G401.6 (cell line): ENCODE data around the gene P2RY4.
A peak's percentile ranks its signal among the peaks of the same experiment; 100 is the strongest.
"Not testable (repeated sequence)": the region's sequence is repeated elsewhere in the genome, so short reads cannot be mapped to it uniquely, and the experiment has no call there.

Experiments used
- FAIRE-seq: peaks from 2 replicates; lab custom pipeline; 2012; peaks lifted over from hg19 to GRCh38; lab: Jason Lieb, UNC

The P2RY4 gene

DNA sequence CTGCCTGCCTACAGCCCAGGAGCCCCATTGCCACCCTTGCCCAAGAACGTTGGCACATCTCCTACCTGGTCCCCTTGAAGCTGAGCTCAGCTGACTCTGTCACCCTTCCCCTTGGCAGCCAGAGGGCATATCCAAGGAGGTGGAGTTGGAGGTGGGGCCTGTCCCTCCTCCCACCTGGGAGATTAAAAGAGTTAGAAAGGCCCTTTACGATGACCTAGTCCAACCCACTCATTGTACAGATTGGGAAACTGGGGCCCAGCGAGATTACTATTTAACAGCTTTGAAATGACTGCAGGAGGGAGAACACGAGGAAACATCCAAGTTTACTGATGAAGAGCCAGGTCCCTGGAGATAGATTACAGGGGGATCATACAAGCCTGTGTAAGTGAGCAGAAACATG is at the start of gene P2RY4:
Gene P2RY4, minus strand, starts transcription at position 101 of the 400 bp plus-strand sequence. CDS start 580 bp downstream, outside the sequence.
- FAIRE-seq = no peak

DNA sequence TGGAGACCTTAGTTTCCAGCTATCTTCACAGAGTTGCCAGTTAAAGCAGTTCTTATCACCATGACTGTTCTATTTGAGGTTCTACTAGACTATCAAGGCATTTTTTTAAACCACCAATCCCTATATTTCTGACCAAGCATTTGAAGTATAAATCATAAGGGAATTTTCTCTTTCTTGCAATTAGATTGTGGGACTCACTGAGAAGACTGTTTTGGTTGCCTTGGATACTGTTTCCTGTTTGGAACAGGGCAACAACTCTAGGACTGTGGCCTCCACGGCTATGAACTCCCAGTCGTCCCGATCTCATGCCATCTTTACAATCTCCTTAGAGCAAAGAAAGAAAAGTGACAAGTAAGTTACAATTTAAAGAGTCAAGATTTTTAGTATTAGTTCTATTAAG is 41.7 kb upstream of the P2RY4 start:
- no peak for FAIRE-seq

DNA sequence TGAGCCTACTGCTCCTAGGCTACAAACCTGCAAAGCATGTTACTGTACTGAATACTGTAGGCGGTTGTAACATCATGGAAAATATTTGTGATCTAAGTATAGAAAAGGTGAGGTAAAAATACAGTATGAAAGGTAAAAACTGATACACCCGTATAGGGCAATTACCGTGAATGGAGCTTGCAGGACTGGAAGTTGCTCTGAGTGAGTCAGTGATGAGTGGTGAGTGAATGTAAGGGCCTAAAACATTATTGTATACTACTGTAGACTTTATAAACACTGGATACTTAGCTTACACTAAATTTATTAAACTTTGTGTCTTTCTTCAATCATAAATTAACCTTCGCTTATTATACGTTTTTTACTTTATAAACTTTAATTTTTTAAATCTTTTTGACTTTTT is 33.6 kb upstream of the P2RY4 start:
- FAIRE-seq = no peak

DNA sequence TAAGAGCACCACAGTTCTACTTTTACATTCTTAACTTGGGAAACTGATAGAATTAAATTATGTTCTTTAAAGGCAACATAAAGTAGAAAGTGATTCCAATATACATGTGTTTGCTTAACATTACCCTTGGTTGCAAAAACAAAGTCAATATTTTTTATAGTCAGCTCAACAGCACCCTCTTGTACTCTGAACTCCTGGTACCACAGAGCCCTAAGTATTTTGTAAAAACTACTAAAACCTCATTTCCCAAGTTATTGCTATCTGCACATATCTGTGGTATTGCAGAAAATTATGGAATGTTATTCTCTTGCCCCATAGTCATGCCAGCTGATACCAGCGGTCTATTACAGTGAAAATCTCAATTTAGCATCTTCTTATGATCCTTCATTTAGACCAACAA is 32.8 kb upstream of the P2RY4 start:
- no peak for FAIRE-seq

DNA sequence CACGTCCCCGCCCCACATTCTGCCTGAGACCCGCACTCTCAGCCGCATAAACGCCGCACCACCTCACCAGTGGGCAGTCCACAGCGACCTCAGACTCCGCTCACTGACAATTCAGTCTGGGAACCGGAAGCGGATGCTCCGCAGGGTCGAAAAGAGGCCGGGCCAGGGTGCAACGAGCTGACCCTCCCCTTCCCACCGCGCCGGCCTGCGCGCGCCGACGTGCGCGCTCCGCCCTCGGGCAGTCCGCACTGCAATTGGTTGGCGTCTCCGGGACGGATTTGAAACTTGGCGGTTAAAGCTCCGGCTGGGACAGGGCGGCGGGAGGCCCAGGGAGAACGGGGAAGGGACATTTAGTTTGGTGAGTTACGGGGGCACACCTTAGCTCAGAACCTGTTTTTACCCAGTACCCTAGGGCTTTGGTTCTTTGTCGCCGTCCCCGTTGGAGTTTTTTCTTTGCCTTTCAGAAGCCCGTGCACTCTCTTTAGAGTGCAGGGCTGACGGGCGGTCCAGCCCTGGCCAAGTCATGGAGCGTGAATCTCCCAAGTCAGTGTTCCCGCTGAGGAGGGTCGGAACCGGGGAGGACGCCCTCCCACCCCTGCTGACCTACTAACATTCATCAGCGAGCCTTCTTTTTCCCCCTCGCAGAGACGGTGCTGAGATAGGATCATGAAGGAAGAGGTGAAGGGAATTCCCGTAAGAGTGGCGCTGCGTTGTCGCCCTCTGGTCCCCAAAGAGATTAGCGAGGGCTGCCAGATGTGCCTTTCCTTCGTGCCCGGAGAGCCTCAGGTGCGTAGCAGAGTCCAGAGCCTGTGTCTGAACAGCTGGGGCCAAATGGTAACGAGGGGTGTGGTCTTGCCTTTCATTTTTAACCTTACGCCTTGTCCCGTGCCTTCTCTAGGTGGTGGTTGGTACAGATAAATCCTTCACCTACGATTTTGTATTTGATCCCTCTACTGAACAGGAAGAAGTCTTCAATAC is 30.1 kb upstream of the P2RY4 start, which contains the start of the genes KIF4A and PDZD11:
Gene KIF4A, plus strand, starts transcription at position 312 of the 978 bp plus-strand sequence. Its CDS starts 355 bp downstream, at position 667.
Gene PDZD11, minus strand, starts transcription at position 135 of the 978 bp plus-strand sequence. CDS start 586 bp downstream, outside the sequence.
- peak; percentile 91 for FAIRE-seq

DNA sequence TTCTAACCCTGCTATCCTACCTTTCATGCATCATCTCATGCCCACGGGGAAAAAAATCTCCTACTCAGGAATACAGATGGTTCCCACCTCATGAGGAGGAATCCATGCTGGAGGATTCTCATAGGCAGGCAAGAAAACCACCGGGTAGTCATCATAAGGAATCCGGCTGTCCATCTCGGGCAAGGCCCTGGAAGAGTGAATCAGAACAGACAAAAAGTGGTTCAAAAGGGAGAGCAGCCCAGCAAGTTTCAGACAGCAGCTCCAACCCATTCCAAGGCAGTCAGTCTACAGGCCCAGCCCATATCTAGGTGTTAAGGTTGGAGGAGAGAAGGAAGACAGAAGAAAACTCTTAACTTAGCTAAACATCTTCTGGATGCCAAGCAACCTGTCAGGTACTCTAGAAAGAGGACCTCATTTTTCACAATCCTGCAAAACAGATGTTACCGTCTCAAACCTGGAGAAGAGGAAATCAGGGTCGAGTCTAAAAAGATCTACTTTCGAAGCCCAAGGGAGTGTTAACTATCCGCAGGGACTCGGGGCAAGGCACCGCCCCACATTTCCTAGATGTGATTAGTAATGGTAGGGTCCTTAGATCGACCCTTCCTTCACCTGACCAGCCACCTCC is 29.3 kb upstream of the P2RY4 start:
- no peak for FAIRE-seq

DNA sequence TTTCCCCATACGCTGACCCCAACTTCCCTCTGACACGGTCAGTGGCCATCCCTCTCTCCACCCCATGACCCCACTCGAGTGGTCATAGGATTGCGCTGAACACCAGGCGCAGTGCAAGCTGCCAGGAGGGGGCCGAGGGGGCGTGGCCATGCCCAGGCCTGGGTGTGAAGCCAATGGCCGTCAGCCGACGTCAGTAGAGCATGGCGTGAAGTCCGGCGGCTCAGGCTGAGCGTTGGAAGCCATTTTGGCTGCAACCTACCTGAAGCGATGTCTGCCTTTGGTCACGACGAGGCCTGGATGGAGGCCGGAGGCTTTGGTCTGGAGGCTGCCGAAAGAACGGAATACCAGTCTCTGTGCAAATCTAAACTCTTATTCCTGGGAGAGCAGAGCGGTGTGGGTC is 21.9 kb upstream of the P2RY4 start, which contains the start of gene RAB41:
Gene RAB41, plus strand, starts transcription at position 222 of the 400 bp plus-strand sequence. Its CDS starts 46 bp downstream, at position 268.
- no peak for FAIRE-seq

DNA sequence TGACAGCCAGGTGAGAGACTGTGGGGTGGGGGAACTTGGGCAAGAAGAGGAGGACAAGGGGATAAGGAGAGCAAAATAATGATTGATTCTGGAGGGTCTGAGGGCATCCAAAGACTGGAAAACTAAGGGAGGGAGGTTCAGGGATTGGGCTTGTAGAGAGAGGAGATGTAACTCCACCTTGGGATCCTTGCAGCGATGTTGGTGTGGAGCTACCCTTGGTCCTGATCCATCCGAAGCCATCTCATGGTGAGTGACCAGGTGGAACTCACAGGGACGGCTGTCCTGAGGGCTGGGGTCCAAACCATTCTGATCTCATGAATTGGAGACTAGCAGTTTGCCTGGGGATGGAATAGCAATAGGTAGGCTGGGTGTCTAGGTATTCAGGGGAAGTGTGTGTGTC is 20.6 kb upstream of the P2RY4 start:
- FAIRE-seq = no peak

DNA sequence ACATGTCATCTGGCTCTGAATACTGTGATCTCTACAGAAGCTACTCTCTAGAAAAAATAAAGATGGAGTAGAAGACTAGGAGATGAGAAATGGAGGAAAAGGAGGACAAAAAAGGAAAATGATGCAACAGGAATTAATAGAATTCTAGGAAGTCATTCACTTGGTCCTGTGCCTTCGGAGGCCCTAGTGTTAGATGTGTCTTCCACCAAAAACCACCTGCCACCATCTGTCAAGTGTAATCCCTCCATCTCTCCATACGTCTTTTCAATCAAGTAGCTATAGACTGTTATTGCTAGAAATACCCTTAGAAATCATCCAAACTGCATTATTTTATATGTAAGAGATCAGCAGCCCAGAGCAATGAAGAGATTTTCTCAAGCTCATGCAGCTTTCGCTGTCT is 19.1 kb upstream of the P2RY4 start:
- no peak for FAIRE-seq

DNA sequence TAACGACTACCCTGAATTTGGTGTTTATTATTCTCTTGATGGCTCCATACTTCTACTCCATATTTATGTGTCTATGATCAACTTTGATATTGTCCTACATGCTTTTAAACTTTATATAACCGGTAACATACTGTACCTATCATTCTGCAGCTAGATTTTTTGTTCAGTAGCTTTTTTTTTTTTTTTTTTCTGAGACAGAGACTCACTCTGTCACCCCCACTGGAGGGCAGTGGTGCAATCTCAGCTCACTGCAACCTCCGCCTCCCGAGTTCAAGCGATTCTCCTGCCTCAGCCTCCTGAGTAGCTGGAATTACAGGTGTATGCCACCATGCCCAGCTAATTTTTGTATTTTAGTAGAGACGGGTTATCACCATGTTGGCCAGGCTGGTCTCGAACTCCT is 14.0 kb upstream of the P2RY4 start:
- not testable (repeated sequence) for FAIRE-seq

DNA sequence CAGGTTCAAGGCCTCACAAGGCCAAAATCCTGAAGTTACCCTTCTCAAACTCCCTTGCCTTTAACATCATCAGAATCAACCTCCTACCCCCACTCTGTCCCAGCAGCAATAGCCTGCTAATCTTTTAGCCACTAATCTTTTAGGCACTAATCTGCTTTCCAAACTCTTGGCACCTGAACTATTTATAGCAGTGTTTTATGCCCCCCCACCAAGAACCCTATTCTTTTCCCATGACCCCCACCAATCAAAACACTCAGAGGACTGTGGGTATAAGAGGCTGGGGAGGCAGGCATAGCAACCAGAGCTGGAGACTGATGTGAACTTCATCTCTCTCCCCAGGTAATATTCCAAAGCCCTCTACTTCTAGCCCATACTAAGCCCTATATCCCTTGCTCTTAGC is 8.0 kb upstream of the P2RY4 start, which contains the start of gene ARR3:
Gene ARR3, plus strand, starts transcription at position 301 of the 400 bp plus-strand sequence. CDS start 1,052 bp downstream, outside the sequence.
- FAIRE-seq = no peak

DNA sequence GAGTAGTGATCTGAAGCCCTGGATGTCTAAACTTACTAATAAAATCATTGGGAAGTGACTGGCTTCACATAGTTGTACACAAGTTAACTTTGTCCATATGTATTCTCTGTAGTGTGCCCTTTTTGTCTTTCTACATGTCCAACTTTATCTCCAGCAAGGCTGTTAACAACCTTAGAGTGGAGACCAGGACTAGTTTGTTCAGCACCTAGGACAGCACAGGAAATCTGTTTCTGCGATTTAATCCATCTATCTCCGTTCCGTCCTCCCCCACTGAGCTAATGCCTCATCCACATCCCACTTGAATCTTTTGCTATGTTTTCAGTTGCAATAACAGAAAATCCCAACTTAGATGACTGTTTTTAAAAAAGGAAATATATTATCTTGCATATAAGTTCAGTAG is 4.8 kb upstream of the P2RY4 start:
- FAIRE-seq = no peak

DNA sequence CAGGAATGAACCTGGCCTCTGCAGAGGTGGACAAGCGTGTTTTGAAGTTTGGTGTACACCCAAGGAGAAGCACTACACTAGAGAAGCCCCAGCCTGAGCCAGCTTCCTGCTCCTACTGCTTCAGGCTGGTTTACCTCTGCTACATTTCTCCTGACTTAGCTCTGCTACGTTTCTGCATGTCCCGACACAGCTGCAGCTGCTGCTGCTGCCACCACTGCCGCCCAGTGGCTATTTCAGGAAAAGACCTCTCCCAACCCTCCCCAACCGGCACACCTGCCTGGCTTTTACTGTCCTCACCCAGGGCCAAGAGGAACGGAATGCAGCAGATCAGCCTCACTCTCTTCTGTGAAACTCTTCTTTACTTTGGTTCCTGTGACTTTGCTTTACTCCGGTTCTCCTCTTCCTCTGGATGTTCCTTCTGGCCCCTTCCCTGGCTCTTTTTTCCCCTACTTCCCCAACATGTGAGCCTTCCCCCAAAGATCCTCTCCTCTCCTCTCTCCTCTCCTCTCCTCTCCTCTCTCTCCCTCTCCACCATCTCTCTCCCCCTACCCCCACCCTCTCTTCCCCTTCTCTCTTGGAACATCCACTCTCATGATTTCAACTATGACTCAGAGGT is 3.1 kb upstream of the P2RY4 start:
- FAIRE-seq = peak; percentile 19

DNA sequence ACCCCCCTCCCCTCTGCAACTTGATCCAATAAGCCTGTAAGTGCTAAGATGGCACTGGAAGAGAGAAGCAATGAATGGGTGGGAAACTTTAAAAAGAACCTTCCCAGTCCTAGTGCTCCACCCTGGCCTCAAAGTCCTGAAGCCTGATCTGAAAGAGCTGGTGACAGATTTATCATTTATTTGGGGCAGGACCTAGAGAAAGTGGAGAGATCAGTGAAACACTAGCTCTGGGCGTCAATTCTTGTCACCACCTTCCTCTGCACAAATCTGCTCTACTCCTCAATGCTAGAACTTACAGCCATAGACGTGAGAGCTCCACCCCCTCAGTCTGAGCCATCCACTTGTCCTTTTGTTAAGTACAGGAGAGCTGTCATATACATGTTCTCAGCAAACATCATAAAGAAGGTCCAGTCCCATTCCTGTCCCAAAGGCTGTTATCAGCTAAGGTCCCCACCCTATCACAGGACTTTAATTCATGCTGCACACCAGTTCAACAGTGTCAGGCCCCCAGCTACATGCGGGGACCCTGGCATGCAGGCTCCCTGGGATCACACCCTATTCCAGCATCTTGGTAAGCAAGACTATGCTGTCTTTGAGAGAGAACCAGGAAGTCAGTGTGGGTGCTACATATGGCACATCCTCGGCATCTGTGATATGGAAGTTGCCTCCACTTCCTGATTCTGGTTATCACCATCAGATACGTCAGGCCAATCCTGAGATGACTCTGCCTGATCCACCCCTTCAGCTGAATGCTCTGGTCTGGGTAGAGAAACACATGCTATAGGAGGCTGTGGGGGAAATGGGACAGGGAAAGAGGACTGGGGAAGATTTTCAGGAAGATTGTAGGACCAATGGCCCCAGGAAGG is 2.3 kb downstream of the P2RY4 start:
- FAIRE-seq = no peak

DNA sequence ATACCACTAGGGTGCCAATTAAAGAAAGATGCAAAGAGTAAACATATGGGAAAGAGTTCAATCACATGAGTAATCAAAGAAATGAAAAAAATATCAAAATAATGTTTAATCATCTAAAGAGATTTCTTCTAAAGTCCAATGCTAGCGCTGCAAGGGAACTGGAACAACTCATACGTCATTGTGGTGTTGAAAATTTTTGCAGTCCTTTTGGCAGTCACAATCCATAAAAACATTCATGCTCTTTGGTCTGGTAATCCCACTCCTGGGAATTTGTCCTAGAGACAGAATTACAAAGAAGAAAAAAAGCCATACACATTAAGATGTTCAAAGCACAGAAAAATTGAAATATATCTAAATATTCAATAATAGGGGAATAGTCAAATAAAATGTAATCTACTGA is 4.6 kb downstream of the P2RY4 start:
- no peak for FAIRE-seq

DNA sequence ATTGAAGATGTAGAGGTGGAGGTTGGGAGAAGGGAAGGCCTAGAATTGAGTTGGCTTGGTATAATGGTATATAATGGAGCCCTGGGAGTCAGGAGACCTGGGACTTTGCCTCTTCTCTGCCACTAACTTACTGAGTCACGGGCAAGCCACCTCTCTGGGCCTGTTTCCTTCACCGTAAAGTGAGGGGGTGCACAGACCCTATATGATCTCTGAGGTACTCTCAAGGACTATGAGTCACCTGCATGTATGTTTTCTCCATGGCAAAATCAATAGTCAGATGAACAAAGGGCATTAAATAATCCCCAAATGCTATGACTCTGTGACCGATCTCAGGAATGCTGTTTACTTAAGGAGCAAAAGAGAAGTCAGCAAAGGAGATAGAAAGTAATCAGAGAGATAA is 5.1 kb downstream of the P2RY4 start:
- no peak for FAIRE-seq

DNA sequence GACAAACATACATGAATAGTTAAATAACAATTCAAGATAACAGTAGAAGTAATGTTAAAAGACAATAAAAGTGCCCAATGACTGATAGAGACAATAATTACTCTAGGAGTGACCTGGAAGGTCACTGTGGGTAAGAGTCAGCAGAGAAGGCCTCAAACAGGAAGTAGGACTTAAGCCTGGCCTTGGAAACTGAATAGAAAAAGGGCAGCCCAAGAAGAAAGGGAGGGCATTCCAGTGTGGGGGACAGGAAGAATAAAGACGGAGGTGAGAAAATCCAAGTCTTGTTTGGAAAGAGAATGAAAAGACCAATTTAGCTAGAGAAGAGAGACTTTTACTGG is 6.0 kb downstream of the P2RY4 start:
- FAIRE-seq = no peak

DNA sequence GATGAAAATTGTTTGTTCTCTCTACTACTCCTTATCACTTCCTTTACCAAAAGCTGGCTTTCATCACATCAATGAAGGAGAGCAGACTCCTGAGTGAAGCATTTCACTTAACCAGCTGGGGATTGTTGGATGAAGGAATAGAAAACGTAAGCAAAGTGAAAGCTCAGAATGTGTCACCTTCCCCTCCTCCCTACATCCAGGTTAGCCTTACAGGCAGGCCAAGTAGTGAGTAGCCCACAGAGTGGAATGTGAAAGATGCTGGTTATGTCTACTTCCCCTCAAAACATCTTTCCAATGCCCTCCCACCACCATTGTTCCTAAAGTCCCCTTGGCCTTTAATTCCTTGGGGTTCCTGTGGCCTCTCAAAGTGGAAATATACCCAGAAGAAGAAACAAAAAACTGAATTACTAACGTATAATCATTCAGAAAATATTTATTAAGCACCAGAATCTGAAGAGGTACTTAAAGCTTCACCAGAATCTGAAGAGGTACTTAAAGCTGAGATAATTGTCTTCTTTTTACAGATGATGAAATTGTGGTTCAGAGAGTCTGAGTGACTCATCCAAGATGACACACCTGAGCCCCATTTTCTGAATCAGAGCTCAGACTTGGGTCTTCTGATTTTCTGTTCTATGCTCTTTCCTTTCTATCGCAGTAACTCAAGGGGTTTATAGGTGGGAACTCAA is 6.5 kb downstream of the P2RY4 start:
- FAIRE-seq = no peak

DNA sequence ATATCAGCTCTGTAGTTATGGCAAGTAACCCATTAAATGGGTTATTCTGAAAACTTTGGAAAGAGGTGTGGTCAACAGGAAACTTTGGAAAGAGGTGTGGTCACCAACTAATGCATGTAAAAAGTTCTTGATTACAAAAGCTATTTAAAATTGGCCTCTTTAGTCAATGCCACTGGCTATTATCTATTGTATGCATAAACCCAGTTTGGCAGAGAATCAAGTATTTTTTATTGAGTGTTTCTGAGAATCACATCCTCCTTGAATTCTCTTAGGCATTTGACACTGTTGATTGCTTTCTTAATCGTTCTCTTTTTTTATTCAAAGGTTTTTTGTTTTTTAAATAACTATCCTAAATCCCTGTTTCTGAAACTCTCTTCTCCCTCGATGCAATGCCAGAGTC is 7.5 kb downstream of the P2RY4 start:
- no peak for FAIRE-seq

DNA sequence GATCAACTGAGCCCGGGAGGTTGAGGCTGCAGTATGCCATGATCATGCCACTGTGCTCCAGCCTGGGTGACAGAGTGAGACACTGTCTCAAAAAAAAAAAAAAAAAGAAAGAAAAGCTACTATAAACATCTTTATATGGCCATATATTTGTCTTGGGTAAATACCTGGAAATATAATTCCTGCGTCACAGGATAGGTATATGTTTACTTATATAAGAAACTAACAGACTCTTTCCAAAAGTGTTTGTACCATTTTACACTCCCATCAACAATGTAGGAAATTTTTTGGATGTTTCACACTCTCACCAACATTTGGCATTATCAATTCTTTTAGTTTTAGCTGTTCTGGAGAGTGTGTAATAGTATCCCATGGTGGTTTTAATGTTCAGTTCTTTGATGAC is 12.8 kb downstream of the P2RY4 start:
- no peak for FAIRE-seq

DNA sequence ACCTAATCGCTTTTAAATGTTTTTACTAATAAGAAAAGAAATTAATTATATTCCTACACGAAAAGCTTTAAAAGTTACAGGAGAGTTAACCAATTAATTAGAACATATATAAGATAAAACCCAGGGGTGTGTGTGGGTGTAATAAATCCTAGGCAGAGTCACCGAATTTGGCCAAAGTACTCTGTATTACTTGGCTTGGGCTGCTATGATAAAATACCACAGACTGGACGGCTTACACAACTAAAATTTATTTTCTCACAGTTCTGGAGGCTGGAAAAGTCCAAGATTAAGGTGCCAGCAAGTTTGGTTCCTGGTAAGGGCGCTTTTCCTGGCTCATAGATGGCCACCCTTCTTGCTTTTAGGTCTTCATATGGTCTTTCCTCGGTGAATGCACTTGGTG is 15.1 kb downstream of the P2RY4 start:
- FAIRE-seq = no peak
